BLaER1 treated with 17β-estradiol and CSF1 and Interleukin-3, amounts not matched to agents 10 nM and 100 nM (cell line): Measurements from ENCODE around the gene TMEM44.

ENCODE experiments used
- H3K27ac ChIP-seq, 11 experiments: shearing (Covaris generic); formaldehyde crosslinking; 2 replicates each; pipeline ENCODE4 v1.8.1; 2022
- H3K27me3 ChIP-seq, 11 experiments: shearing (Covaris generic); formaldehyde crosslinking; 2 replicates each; pipeline ENCODE4 v1.8.1; 2022
- H3K36me3 ChIP-seq, 11 experiments: shearing (Covaris generic); formaldehyde crosslinking; 2 replicates each; pipeline ENCODE4 v1.8.1; 2022
- H3K4me1 ChIP-seq, 10 experiments: shearing (Covaris generic); formaldehyde crosslinking; 2 replicates each; pipeline ENCODE4 v1.8.1; 2022
- H3K4me2 ChIP-seq, 11 experiments: shearing (Covaris generic); formaldehyde crosslinking; 2 replicates each; pipeline ENCODE4 v1.8.1; 2022
- H3K4me3 ChIP-seq, 10 experiments: shearing (Covaris generic); formaldehyde crosslinking; 2 replicates each; pipeline ENCODE4 v1.8.1; 2022
- H3K9ac ChIP-seq, 11 experiments: shearing (Covaris generic); formaldehyde crosslinking; 2 replicates each; pipeline ENCODE4 v1.8.1; 2022
- H3K9me3 ChIP-seq, 11 experiments: shearing (Covaris generic); formaldehyde crosslinking; replicated peaks in 1 of 11; 2 replicates each; pipeline ENCODE4 v1.8.1; 2022
- H4K20me1 ChIP-seq, 11 experiments: shearing (Covaris generic); formaldehyde crosslinking; 2 replicates each; pipeline ENCODE4 v1.8.1; 2022
- Cebpa-rat ChIP-seq, 11 experiments: shearing (Covaris generic); IDR thresholded peaks; 2 replicates each; pipeline ENCODE4 v1.8.1; 2022

TMEM44 gene

GRCh38 chr3:194572143-194572789 is 61.0 kb downstream of the TMEM44 start:
- Histone ChIP-seq H3K36me3 (no peaks in the 10 kb centered on the region), H3K27me3 (no peaks in the 10 kb centered on the region; a peak in 1 of 22 replicates), H3K4me1 (peaks cover 0 to 77% (median 3%) of the 10 kb centered on the region in 10 experiments; a peak in 9 of 20 replicates), H3K9ac (peak overlapping the region in 5 of 11 experiments; percentile 26 to 52 (median 37); a peak in 4 of 22 replicates), H3K4me2 (peak overlapping the region in 5 of 11 experiments; percentile 4 to 86 (median 76); a peak in 7 of 22 replicates), H3K27ac (peak overlapping the region in 2 of 11 experiments; percentile 54 to 59; a peak in 5 of 22 replicates), H3K4me3 (no peak overlapping the region), H4K20me1 (no peaks in the 10 kb centered on the region), H3K9me3 (no peaks in the 10 kb centered on the region)
- TF ChIP-seq Cebpa-rat (IDR thresholded peaks at IDR 0.05): no peak

GRCh38 chr3:194571491-194572142 is 61.6 kb downstream of the TMEM44 start:
- H3K4me2 ChIP-seq: peak overlapping the region in 5 of 11 experiments; percentile 4 to 86 (median 76); a peak in 8 of 22 replicates
- H3K27ac ChIP-seq: peak overlapping the region in 4 of 11 experiments; percentile 44 to 61 (median 56); a peak in 6 of 22 replicates
- H3K27me3 ChIP-seq: no peaks in the 10 kb centered on the region; a peak in 1 of 22 replicates
- H3K36me3 ChIP-seq: no peaks in the 10 kb centered on the region
- H3K9me3 ChIP-seq: no peaks in the 10 kb centered on the region
- peaks cover 0 to 71% (median 3%) of the 10 kb centered on the region in 10 experiments; a peak in 9 of 20 replicates for H3K4me1 ChIP-seq
- TF ChIP-seq Cebpa-rat (IDR thresholded peaks at IDR 0.05): no peak
- H4K20me1 ChIP-seq: no peaks in the 10 kb centered on the region
- no peak overlapping the region for H3K4me3 ChIP-seq
- H3K9ac ChIP-seq: peak overlapping the region in 5 of 11 experiments; percentile 26 to 52 (median 37); a peak in 4 of 22 replicates

GRCh38 chr3:194570898-194571297 is 62.3 kb downstream of the TMEM44 start:
- peaks cover 0 to 63% (median 3%) of the 10 kb centered on the region in 10 experiments; a peak in 9 of 20 replicates for H3K4me1 ChIP-seq
- TF ChIP-seq Cebpa-rat (IDR thresholded peaks at IDR 0.05): no peak
- no peak overlapping the region for H3K9ac ChIP-seq
- peak overlapping the region in 1 of 11 experiments; percentile 54; a peak in 1 of 22 replicates for H3K27ac ChIP-seq
- H3K9me3 ChIP-seq: no peaks in the 10 kb centered on the region
- H3K36me3 ChIP-seq: no peaks in the 10 kb centered on the region
- peak overlapping the region in 3 of 11 experiments; percentile 76 to 86 (median 81); a peak in 4 of 22 replicates for H3K4me2 ChIP-seq
- H3K4me3 ChIP-seq: no peak overlapping the region
- no peaks in the 10 kb centered on the region; a peak in 1 of 22 replicates for H3K27me3 ChIP-seq
- H4K20me1 ChIP-seq: no peaks in the 10 kb centered on the region

GRCh38 chr3:194570235-194570634 is 63.0 kb downstream of the TMEM44 start:
- Histone ChIP-seq H3K4me2 (peak overlapping the region in 2 of 11 experiments; percentile 81 to 86; a peak in 4 of 22 replicates), H3K27me3 (no peaks in the 10 kb centered on the region; a peak in 1 of 22 replicates), H4K20me1 (no peaks in the 10 kb centered on the region), H3K36me3 (no peaks in the 10 kb centered on the region), H3K27ac (no peak overlapping the region), H3K9ac (no peak overlapping the region), H3K4me3 (no peak overlapping the region), H3K4me1 (peaks cover 0 to 57% (median 3%) of the 10 kb centered on the region in 10 experiments; a peak in 9 of 20 replicates), H3K9me3 (no peaks in the 10 kb centered on the region)
- no peak for TF ChIP-seq Cebpa-rat (IDR thresholded peaks at IDR 0.05)

- H3K4me3 ChIP-seq: no peak overlapping the region
- H3K9me3 ChIP-seq: no peaks in the 10 kb centered on the region
- no peak overlapping the region for H3K27ac ChIP-seq
- peaks cover 0 to 47% (median 3%) of the 10 kb centered on the region in 10 experiments; a peak in 9 of 20 replicates for H3K4me1 ChIP-seq
- H3K27me3 ChIP-seq: no peaks in the 10 kb centered on the region; a peak in 1 of 22 replicates
- H4K20me1 ChIP-seq: no peaks in the 10 kb centered on the region
- H3K36me3 ChIP-seq: no peaks in the 10 kb centered on the region
- no peak for TF ChIP-seq Cebpa-rat (IDR thresholded peaks at IDR 0.05)
- no peak overlapping the region for H3K4me2 ChIP-seq
- H3K9ac ChIP-seq: no peak overlapping the region
These were observed 64.0 kb downstream of the TMEM44 start for GRCh38 chr3:194569252-194569651.

- H3K4me3 ChIP-seq: no peak overlapping the region
- no peaks in the 10 kb centered on the region for H3K9me3 ChIP-seq
- H3K36me3 ChIP-seq: no peaks in the 10 kb centered on the region
- H3K4me2 ChIP-seq: no peak overlapping the region
- H3K4me1 ChIP-seq: peaks cover 0 to 27% (median 0%) of the 10 kb centered on the region in 10 experiments; a peak in 6 of 20 replicates
- no peak overlapping the region for H3K9ac ChIP-seq
- H4K20me1 ChIP-seq: no peaks in the 10 kb centered on the region
- H3K27ac ChIP-seq: no peak overlapping the region
- no peaks in the 10 kb centered on the region for H3K27me3 ChIP-seq
- TF ChIP-seq Cebpa-rat (IDR thresholded peaks at IDR 0.05): no peak
These were observed 67.5 kb downstream of the TMEM44 start for GRCh38 chr3:194565597-194566190.

- H3K27ac ChIP-seq: no peak overlapping the region
- H3K27me3 ChIP-seq: no peaks in the 10 kb centered on the region
- H3K4me1 ChIP-seq: peaks cover 0 to 16% (median 0%) of the 10 kb centered on the region in 10 experiments; a peak in 6 of 20 replicates
- H4K20me1 ChIP-seq: no peaks in the 10 kb centered on the region
- H3K4me3 ChIP-seq: no peak overlapping the region
- no peak overlapping the region for H3K4me2 ChIP-seq
- no peak for TF ChIP-seq Cebpa-rat (IDR thresholded peaks at IDR 0.05)
- no peaks in the 10 kb centered on the region for H3K9me3 ChIP-seq
- H3K36me3 ChIP-seq: no peaks in the 10 kb centered on the region
- H3K9ac ChIP-seq: no peak overlapping the region
These were observed 70.2 kb downstream of the TMEM44 start for GRCh38 chr3:194562986-194563385.

GRCh38 chr3:194561306-194561974 is 71.8 kb downstream of the TMEM44 start:
- Histone ChIP-seq H3K9ac (no peak overlapping the region), H3K4me3 (no peak overlapping the region), H3K9me3 (no peaks in the 10 kb centered on the region), H3K4me1 (peaks cover 0 to 19% (median 4%) of the 10 kb centered on the region in 10 experiments; a peak in 16 of 20 replicates), H3K27me3 (no peaks in the 10 kb centered on the region), H3K36me3 (no peaks in the 10 kb centered on the region), H4K20me1 (no peaks in the 10 kb centered on the region), H3K4me2 (peak overlapping the region in 3 of 11 experiments; percentile 22 to 45 (median 30); a peak in 4 of 22 replicates), H3K27ac (no peak overlapping the region)
- TF ChIP-seq Cebpa-rat (IDR thresholded peaks at IDR 0.05): no peak
